GM12878 (cell line): ENCODE results near the gene CNTN4. TPM values are rescaled to one million over a fixed set of nuclear protein-coding genes. Genes with fewer than 3 reads are reported as not detected.
A peak's percentile ranks its signal among the peaks of the same experiment; 100 is the strongest.

Experiments used
- ASH2L ChIP-seq: fragments of 300-600, 200-600 bp; sonication (generic); IDR thresholded peaks from 2 replicates; pipeline ENCODE4 v1.6.1; 2017; ENCODE audit warnings: low read depth, mild to moderate bottlenecking, borderline replicate concordance
- ATF3 ChIP-seq: IDR thresholded peaks from 2 replicates; pipeline ENCODE4 v1.6.1; 2011; ENCODE audit warnings: low read depth, mild to moderate bottlenecking, low read length, moderate library complexity, borderline replicate concordance; ENCODE audit errors: extremely low read depth
- BACH1 ChIP-seq: fragments of 450-650 bp; IDR thresholded peaks from 2 replicates; pipeline ENCODE4 v1.6.1; 2017; ENCODE audit warnings: mild to moderate bottlenecking, borderline replicate concordance
- CBX3 ChIP-seq: fragments of 200-600 bp; sonication (generic); IDR thresholded peaks from 2 replicates; pipeline ENCODE4 v1.6.1; 2016; ENCODE audit warnings: low read depth, borderline replicate concordance
- CREB1 ChIP-seq: IDR thresholded peaks from 2 replicates; pipeline ENCODE4 v1.6.1; 2012; ENCODE audit warnings: low read depth, mild to moderate bottlenecking, inconsistent platforms
- E4F1 ChIP-seq: fragments of 450-650 bp; IDR thresholded peaks from 2 replicates; pipeline ENCODE4 v1.6.1; 2018; ENCODE audit warnings: borderline replicate concordance, mild to moderate bottlenecking; ENCODE audit not compliant: partially characterized antibody
- FOXM1 ChIP-seq: IDR thresholded peaks from 2 replicates; pipeline ENCODE4 v1.6.1; 2012; ENCODE audit warnings: low read depth, mild to moderate bottlenecking, inconsistent platforms, low read length, moderate library complexity
- JUNB ChIP-seq: IDR thresholded peaks from 2 replicates; pipeline ENCODE4 v1.6.1; 2016; ENCODE audit warnings: antibody characterized with exemption, mild to moderate bottlenecking
- KLF5 ChIP-seq: fragments of 450-650 bp; IDR thresholded peaks from 2 replicates; pipeline ENCODE4 v1.6.1; 2014; ENCODE audit warnings: mild to moderate bottlenecking; ENCODE audit not compliant: partially characterized antibody
- LARP7 ChIP-seq: fragments of 450-650 bp; IDR thresholded peaks from 2 replicates; pipeline ENCODE4 v1.6.1; 2017; ENCODE audit warnings: mild to moderate bottlenecking
- MEF2A ChIP-seq: IDR thresholded peaks from 2 replicates; pipeline ENCODE4 v1.6.1; 2011; ENCODE audit warnings: low read depth, mild to moderate bottlenecking, low read length, moderate library complexity; ENCODE audit not compliant: insufficient read depth
- MTA2 ChIP-seq: fragments of 450-650 bp; IDR thresholded peaks from 2 replicates; pipeline ENCODE4 v1.6.1; 2016; ENCODE audit warnings: low read depth, mild to moderate bottlenecking, moderate library complexity
- MXI1 ChIP-seq: fragments of 150-350 bp; IDR thresholded peaks from 2 replicates; pipeline ENCODE4 v1.6.1; 2011; ENCODE audit warnings: low read depth, mild to moderate bottlenecking, inconsistent platforms, low read length, improper control_type of control experiment
- NFIC ChIP-seq: IDR thresholded peaks from 2 replicates; pipeline ENCODE4 v1.6.1; 2012; ENCODE audit warnings: low read depth, mild to moderate bottlenecking, inconsistent platforms, low read length, moderate library complexity
- NFYA ChIP-seq: IDR thresholded peaks from 2 replicates; pipeline ENCODE4 v1.6.1; 2011; ENCODE audit warnings: low read depth, mild to moderate bottlenecking, low read length, improper control_type of control experiment, borderline replicate concordance
- NR2F1 ChIP-seq: fragments of 450-650 bp; conservative IDR thresholded peaks from 2 replicates; pipeline ENCODE4 v1.6.1; 2017; ENCODE audit warnings: mild to moderate bottlenecking
- RB1 ChIP-seq: fragments of 450-650 bp; formaldehyde crosslinking; IDR thresholded peaks from 2 replicates; pipeline ENCODE4 v1.6.1; 2017; ENCODE audit warnings: mild to moderate bottlenecking, borderline replicate concordance
- SMAD1 ChIP-seq: fragments of 450-650 bp; IDR thresholded peaks from 2 replicates; pipeline ENCODE4 v1.6.1; 2018; ENCODE audit warnings: mild to moderate bottlenecking, low read depth; ENCODE audit not compliant: partially characterized antibody
- SMC3 ChIP-seq: IDR thresholded peaks from 2 replicates; pipeline ENCODE4 v1.6.1; 2011; ENCODE audit warnings: low read length, improper control_type of control experiment, borderline replicate concordance
- SREBF1 ChIP-seq: IDR thresholded peaks from 2 replicates; pipeline ENCODE4 v1.6.1; 2012; ENCODE audit warnings: mild to moderate bottlenecking, low read length
- TARDBP ChIP-seq: IDR thresholded peaks from 2 replicates; pipeline ENCODE4 v1.6.1; 2016; ENCODE audit warnings: borderline replicate concordance
- TCF3 ChIP-seq: IDR thresholded peaks from 2 replicates; pipeline ENCODE4 v1.6.1; 2012; ENCODE audit warnings: low read depth, mild to moderate bottlenecking, low read length, borderline replicate concordance; ENCODE audit not compliant: insufficient read depth
- WRNIP1 ChIP-seq: IDR thresholded peaks from 2 replicates; pipeline ENCODE4 v1.6.1; 2011; ENCODE audit warnings: low read depth, low read length, improper control_type of control experiment, borderline replicate concordance
- ZNF207 ChIP-seq: fragments of 450-650 bp; IDR thresholded peaks from 2 replicates; pipeline ENCODE4 v1.6.1; 2014; ENCODE audit warnings: antibody characterized with exemption, mild to moderate bottlenecking, borderline replicate concordance
- ZNF24 ChIP-seq: fragments of 450-650 bp; IDR thresholded peaks from 2 replicates; pipeline ENCODE4 v1.6.1; 2017; ENCODE audit warnings: antibody characterized with exemption, mild to moderate bottlenecking
- polyA plus RNA-seq, 11 experiments: library from polyadenylated mRNA; depleted of rRNA in 4 of 11; unstranded in 6 of 11; stranded (reverse) in 5 of 11; fragments of >200 nt; fragmentation: Nextera tagmentation in 4 of 11; fragmentation: Illumina TruSeq in 1 of 11; extraction: Ambion mirVana in 4 of 11; extraction: Trizol in 1 of 11; gene quantifications; 1 replicate in 1 of 11; 2 replicates in 10 of 11; pipeline versions ENCODE4 v1.2.1 to v1.2.3, GENCODE V29; 2011 to 2016; ENCODE audit warnings: inconsistent platforms in 2 of 11, missing spikeins in 2 of 11, low read depth in 1 of 11
- total RNA-seq, 4 experiments: library from RNA; depleted of rRNA in 3 of 4; stranded (reverse); fragments of >200 nt in 3 of 4; fragmentation: Illumina TruSeq in 1 of 4; extraction: Trizol in 1 of 4; gene quantifications; 2 replicates each; pipeline versions ENCODE4 v1.2.1 to v1.2.3, GENCODE V29; 2013 to 2021
- TF ChIP-seq, protein P1 (sequence below): fragments of 450-650 bp; IDR thresholded peaks from 2 replicates; pipeline ENCODE4 v1.6.1; 2016; ENCODE audit warnings: mild to moderate bottlenecking
- TF ChIP-seq, protein P2 (sequence below): IDR thresholded peaks from 2 replicates; pipeline ENCODE4 v1.6.1; 2012; ENCODE audit warnings: low read length, inconsistent platforms

The CNTN4 gene
- total and polyA plus RNA-seq, 10 of the 15 experiments (the other 5 are each of a cell fraction or from before 2014, with no cell fraction given) = 0.05 to 0.43 (median 0.15) TPM; not detected in 1

DNA sequence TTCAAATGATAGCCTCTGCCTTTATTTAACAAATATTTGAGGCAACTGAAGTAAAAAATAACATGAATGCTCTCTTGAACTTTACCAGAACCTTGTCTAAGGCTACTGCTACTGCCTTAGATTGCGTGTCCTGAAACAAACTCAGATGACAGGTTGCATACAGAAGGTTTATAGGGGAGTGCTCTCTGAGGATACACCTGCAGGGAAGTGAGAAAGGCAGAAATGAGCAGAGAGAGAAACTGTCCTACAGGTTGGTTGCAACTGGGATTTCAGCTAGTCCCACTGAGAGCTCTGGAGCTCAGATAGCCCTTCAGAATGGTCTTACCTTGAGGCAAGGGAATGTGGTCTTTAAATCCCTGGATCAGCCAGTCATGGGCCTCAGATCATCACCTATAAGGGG lies 846.0 kb downstream of the CNTN4 start (continued):
- TF ChIP-seq ASH2L (no peak), ZNF24 (no peak), NR2F1 (no peak), NFYA (no peak), LARP7 (no peak), MXI1 (no peak), JUNB (peak; percentile 77), ATF3 (no peak), BACH1 (no peak), WRNIP1 (no peak), CBX3 (no peak), SREBF1 (no peak), CREB1 (0 out of 2 replicates have a peak, but pooled peaks have one; percentile 39), MEF2A (no peak), FOXM1 (peak; percentile 83; the same call in 1 of the 2 replicates), KLF5 (no peak), NFIC (peak; percentile 89), RB1 (no peak), TCF3 (peak; percentile 99), TARDBP (no peak), MTA2 (no peak), ZNF207 (no peak), SMAD1 (no peak), E4F1 (no peak), SMC3 (no peak)
- TF ChIP-seq, protein P1, sequence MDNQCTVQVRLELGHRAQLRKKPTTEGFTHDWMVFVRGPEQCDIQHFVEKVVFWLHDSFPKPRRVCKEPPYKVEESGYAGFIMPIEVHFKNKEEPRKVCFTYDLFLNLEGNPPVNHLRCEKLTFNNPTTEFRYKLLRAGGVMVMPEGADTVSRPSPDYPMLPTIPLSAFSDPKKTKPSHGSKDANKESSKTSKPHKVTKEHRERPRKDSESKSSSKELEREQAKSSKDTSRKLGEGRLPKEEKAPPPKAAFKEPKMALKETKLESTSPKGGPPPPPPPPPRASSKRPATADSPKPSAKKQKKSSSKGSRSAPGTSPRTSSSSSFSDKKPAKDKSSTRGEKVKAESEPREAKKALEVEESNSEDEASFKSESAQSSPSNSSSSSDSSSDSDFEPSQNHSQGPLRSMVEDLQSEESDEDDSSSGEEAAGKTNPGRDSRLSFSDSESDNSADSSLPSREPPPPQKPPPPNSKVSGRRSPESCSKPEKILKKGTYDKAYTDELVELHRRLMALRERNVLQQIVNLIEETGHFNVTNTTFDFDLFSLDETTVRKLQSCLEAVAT = no peak
- TF ChIP-seq, protein P2, sequence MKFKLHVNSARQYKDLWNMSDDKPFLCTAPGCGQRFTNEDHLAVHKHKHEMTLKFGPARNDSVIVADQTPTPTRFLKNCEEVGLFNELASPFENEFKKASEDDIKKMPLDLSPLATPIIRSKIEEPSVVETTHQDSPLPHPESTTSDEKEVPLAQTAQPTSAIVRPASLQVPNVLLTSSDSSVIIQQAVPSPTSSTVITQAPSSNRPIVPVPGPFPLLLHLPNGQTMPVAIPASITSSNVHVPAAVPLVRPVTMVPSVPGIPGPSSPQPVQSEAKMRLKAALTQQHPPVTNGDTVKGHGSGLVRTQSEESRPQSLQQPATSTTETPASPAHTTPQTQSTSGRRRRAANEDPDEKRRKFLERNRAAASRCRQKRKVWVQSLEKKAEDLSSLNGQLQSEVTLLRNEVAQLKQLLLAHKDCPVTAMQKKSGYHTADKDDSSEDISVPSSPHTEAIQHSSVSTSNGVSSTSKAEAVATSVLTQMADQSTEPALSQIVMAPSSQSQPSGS = peak; percentile 72; the same call in 1 of the 2 replicates
